GM12873 (cell line): ENCODE results near the gene FOXP1.

Experiments
- TF ChIP-seq, protein P1 (sequence below): IDR thresholded peaks from 2 replicates; pipeline ENCODE4 v1.5.1; 2012; ENCODE audit warnings: low read depth, mild to moderate bottlenecking, moderate library complexity, low read length, control low read depth; ENCODE audit not compliant: insufficient read depth; ENCODE audit errors: missing control alignments

Gene FOXP1

DNA sequence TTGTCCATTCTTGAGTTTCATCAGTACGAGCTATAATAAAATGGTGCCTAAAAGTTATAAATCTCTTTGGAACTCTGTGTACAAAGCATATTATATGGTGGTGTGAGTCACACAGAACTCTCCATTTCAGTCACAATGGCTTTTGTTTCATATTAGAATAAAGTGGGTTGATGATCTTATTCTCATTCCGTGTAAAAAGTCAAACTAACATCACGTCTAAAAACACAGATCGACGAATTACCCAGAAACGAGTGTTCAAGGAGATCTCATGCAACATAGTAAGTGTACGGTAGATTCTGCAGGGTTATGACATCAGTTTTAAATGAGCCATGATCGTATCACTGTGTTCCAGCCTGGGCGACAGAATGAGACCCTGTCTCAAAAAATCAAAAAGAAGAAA is 122.4 kb downstream of the FOXP1 start:
- TF ChIP-seq, protein P1, sequence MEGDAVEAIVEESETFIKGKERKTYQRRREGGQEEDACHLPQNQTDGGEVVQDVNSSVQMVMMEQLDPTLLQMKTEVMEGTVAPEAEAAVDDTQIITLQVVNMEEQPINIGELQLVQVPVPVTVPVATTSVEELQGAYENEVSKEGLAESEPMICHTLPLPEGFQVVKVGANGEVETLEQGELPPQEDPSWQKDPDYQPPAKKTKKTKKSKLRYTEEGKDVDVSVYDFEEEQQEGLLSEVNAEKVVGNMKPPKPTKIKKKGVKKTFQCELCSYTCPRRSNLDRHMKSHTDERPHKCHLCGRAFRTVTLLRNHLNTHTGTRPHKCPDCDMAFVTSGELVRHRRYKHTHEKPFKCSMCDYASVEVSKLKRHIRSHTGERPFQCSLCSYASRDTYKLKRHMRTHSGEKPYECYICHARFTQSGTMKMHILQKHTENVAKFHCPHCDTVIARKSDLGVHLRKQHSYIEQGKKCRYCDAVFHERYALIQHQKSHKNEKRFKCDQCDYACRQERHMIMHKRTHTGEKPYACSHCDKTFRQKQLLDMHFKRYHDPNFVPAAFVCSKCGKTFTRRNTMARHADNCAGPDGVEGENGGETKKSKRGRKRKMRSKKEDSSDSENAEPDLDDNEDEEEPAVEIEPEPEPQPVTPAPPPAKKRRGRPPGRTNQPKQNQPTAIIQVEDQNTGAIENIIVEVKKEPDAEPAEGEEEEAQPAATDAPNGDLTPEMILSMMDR, result no peak

DNA sequence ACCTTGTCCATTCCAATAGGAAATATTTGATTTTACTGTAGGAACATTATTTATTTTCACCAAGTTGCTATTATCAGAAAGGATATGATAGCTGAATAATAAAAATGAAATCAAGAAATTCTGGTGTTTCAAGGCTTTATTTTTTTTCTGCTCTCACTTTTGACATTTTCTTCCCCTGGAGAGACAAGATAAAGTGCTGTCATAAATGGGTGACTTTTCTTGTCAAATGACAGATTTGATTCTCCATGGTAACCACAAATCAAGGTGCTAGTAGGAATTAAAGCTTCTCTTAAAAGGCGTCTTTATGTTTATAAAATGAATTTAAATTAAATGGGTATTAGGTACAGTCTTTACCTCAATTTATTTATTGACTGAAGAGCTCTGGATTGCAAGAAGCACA is 124.6 kb downstream of the FOXP1 start:
- TF ChIP-seq, protein P1, result no peak

DNA sequence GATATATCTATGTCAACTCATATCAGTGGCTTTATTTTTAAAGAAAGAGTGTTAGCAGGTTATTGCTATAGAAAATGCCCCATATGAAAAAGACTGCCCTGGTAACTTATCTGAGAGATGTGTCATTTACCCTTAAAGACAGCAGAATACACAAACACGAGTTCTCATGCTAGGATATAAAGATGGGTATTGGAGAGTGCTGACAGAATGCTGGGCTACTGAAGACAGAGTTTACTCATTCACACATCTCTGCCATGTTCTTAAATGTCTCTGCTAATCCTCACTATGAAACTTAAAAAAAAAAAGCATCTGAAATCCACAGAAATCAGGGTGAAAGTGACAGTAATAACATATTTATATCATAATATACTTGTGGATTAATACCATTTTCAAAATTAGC is 126.7 kb downstream of the FOXP1 start:
- TF ChIP-seq, protein P1, result no peak

DNA sequence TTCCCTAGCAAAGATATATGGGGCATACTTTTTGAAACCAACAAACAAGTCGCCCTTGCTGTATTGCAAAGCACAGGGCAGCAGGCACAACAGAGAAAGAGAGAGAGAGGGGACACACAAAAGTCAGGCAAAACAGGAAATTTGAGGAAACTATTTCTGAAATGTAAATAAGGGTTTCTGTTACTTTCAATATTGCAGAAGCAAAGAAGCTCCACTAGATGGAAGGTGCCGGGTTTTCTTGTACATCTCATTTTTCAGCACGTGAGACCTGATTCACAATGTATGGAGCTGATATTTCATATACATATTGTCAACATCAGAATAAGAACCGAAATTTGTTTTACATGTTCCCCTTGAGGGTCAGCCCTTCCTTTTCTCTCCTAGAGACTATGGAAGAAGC is 127.4 kb downstream of the FOXP1 start:
- TF ChIP-seq, protein P1, result peak; percentile 14

DNA sequence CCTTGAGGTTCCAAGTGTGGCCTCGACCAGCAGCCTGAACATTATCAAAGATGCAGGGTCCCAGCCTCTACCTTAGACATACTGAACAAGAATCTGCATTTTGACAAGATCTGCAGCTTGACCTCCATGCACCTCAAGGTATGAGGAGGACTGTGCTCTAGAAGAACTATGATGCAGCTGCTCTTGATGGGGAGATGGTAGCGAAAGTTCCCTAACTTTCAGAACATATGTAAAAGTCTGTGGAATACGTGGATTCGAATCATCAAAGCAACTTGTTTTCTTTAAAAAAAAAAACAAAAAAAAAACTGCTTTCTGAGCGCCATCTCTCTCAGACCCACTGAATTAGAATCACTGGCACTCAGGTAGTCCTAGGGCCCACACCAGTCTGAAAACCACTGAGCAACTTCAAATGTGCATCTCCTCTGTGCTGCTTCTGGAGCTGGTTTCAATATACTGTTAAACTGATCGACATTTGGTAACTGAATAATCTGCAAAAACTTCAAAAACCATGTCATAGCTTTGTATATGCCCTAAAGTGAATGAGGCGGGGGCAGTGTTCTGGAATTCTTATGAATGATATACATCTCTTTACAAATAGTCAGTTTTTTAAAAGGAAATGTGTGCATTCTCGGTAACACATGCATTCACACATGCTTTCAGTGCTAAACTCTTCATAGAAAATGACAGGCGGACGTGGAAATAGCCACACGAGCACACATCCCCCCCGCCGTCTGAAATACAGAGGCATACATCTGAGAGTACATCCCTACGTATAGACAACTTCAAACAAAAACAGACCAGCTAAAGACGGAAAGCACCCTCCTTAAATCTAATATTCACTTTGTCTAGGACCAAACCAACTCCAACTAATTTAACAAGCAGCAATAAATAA is 128.8 kb downstream of the FOXP1 start:
- TF ChIP-seq, protein P1, result no peak

DNA sequence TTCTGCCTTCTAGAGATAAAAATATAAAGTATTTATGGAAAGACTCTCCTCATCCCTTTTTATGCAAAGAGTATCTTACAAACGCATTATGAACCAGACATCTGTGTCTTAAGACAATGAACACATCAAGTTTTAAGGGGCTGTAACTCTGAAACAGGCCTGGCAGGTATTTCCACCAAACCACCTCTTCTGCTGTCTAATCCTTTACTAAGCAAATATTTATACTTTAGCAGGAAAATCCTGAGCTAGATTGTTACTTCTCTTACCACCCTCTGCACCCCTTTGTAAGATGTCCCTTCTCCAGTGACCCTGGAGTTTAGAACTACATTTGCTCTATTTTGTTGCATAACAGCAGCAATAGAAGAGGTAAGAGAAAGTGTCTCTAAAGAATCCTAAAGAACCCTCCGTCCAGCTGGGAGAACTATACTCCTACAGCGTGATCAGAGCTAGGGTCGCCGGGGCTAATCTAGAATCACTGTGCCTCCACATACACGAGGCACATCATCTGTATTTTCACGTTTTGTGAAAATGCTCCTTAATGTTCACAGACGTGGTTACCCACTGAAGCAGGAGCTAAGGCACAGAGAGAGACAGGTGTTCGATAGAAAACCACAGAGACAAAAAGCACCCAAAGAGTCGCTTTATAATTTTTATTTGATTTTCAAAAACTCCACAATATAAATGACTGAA is 129.6 kb downstream of the FOXP1 start:
- TF ChIP-seq, protein P1, result no peak

DNA sequence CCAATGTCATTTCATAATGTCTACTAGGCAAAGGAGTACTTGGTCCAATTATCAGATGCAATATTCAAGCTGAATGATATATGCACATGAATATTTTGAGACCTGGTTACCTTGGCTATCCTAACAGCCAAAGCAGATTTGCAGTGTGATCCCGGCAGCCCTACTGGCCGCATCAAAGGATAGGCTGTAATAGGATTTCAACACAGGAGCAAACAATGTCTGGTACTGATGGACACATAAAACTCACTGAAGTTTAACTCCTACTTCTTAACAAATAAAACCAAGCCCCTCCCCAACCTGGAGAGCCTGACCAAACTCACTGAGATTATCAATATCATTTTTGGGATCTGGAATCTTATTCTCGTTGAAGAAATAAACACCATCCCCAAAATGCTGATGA is 130.2 kb downstream of the FOXP1 start:
- TF ChIP-seq, protein P1, result no peak
